Chondrocyte (in vitro differentiated cells): Measurements from ENCODE around the gene WTAP. TPM values are rescaled to one million over a fixed set of nuclear protein-coding genes. Genes with fewer than 3 reads are reported as not detected.

Source experiments
- DNase-seq: peaks from one replicate; pipeline ENCODE4 v3.0.0; 2021; ENCODE audit warnings: mixed read lengths, low spot score
- H3K27ac Mint-ChIP-seq: one replicate; pipeline ENCODE4 v1.8.0; 2021; ENCODE audit warnings: mild to moderate bottlenecking, moderate library complexity, mixed read lengths; ENCODE audit not compliant: unreplicated experiment
- H3K27me3 Mint-ChIP-seq: 2 replicates; pipeline ENCODE4 v1.8.0; 2021; ENCODE audit warnings: low read depth, mixed read lengths
- H3K36me3 Mint-ChIP-seq: 2 replicates; pipeline ENCODE4 v1.8.0; 2021; ENCODE audit warnings: low read depth, mixed read lengths
- H3K4me1 Mint-ChIP-seq: 2 replicates; pipeline ENCODE4 v1.8.0; 2021; ENCODE audit warnings: low read depth, mild to moderate bottlenecking, mixed read lengths
- H3K4me3 Mint-ChIP-seq: one replicate; pipeline ENCODE4 v1.8.0; 2021; ENCODE audit warnings: mild to moderate bottlenecking, moderate library complexity, mixed read lengths; ENCODE audit not compliant: unreplicated experiment
- H3K9me3 Mint-ChIP-seq: 2 replicates; pipeline ENCODE4 v1.8.0; 2021; ENCODE audit warnings: low read depth, mixed read lengths
- CTCF ChIP-seq: fragments of 200-600 bp; sonication (generic); IDR thresholded peaks from 2 replicates; pipeline ENCODE4 v1.5.0; 2021; ENCODE audit warnings: antibody characterized with exemption, mild to moderate bottlenecking, moderate library complexity
- total RNA-seq: library from RNA; stranded (reverse); gene quantifications from 3 replicates; pipeline ENCODE4 v1.2.1, GENCODE V29; 2021

The WTAP gene
- total RNA-seq, 1 donor from 2014 or later = 65.9 TPM

- Mint-ChIP-seq H3K9me3 (no peaks in the 10 kb centered on the region), H3K36me3 (peaks cover 26% of the 10 kb centered on the region), H3K27me3 (no peaks in the 10 kb centered on the region), H3K4me1 (peaks cover 44% of the 10 kb centered on the region), H3K4me3 (peak overlapping the region; percentile 98), H3K27ac (peak overlapping the region; percentile 87)
- TF ChIP-seq CTCF = no peak
- no peak for DNase-seq
These were observed 61.0 kb downstream of the WTAP start for GRCh38 chr6:159788276-159788675.

GRCh38 chr6:159788753-159789376 lies 61.6 kb downstream of the WTAP start:
- H3K4me1 Mint-ChIP-seq = peaks cover 44% of the 10 kb centered on the region
- peaks cover 26% of the 10 kb centered on the region for H3K36me3 Mint-ChIP-seq
- no peak for TF ChIP-seq CTCF
- no peaks in the 10 kb centered on the region for H3K9me3 Mint-ChIP-seq
- no peaks in the 10 kb centered on the region for H3K27me3 Mint-ChIP-seq
- H3K27ac Mint-ChIP-seq = peak overlapping the region; percentile 99
- H3K4me3 Mint-ChIP-seq = peak overlapping the region; percentile 98
- no peak for DNase-seq

- Mint-ChIP-seq H3K4me1 (peaks cover 44% of the 10 kb centered on the region), H3K9me3 (no peaks in the 10 kb centered on the region), H3K36me3 (peaks cover 30% of the 10 kb centered on the region), H3K27ac (peak within 1 kb of the TSS; percentile 99), H3K4me3 (peak within 1 kb of the TSS; percentile 98), H3K27me3 (no peaks in the 10 kb centered on the region)
- no peak for TF ChIP-seq CTCF
- peak; percentile 100 for DNase-seq
These were observed 62.3 kb downstream of the WTAP start, which contains the start of gene TCP1 for GRCh38 chr6:159789377-159790148. Gene TCP1 (minus strand): TSS chr6:159789602. CDS start chr6:159789468, 134 bp downstream.

GRCh38 chr6:159790149-159790955 lies 63.0 kb downstream of the WTAP start, which contains the start of gene MRPL18:
Gene MRPL18 (plus strand): TSS chr6:159790467. CDS start chr6:159790588, 121 bp downstream.
- Mint-ChIP-seq H3K27me3 (no peaks in the 10 kb centered on the region), H3K9me3 (no peaks in the 10 kb centered on the region), H3K4me1 (peaks cover 44% of the 10 kb centered on the region), H3K4me3 (peak within 1 kb of the TSS; percentile 98), H3K36me3 (peaks cover 24% of the 10 kb centered on the region), H3K27ac (peak within 1 kb of the TSS; percentile 99)
- no peak for TF ChIP-seq CTCF
- DNase-seq = peak; percentile 97
